ENCODE measurements around the gene DOCK1.

GRCh38 chr10:127500127-127500526 is 594.9 kb downstream of the DOCK1 start:
- TF ChIP-seq CTCF (IDR thresholded peaks at IDR 0.05 in 4 of 5, conservative IDR thresholded peaks at IDR 0.05 in 1 of 5) = no peak
- TF ChIP-seq POLR2A (IDR thresholded peaks at IDR 0.05) = no peak

Measured in gastrocnemius medialis (tissue), 4 donors.